Measurements from ENCODE around the gene CIZ1.

DNA sequence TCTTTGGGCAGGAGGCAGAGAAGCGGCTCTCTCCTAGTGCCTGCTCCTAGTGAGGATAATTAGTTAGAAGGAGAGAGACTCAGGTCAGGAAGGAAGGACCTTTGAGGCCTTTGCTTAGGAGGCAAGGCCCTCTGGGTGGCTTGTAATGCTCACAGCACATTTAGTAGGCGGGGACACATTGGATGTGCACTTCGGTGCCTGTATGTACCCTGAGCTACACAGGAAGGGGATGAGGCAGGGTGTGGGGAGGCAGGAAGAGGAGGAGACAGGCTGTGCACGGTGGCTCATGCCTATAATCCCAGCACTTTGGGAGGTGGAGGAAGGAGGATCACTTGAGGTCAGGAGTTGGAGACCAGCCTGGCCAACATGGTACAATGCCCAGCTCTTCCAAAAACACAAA is 49.3 kb downstream of the CIZ1 start:
- no peak for TF ChIP-seq POLR2AphosphoS5 (IDR thresholded peaks at IDR 0.05)
- TF ChIP-seq POLR2A (IDR thresholded peaks at IDR 0.05): no peak
- TF ChIP-seq, protein P1, sequence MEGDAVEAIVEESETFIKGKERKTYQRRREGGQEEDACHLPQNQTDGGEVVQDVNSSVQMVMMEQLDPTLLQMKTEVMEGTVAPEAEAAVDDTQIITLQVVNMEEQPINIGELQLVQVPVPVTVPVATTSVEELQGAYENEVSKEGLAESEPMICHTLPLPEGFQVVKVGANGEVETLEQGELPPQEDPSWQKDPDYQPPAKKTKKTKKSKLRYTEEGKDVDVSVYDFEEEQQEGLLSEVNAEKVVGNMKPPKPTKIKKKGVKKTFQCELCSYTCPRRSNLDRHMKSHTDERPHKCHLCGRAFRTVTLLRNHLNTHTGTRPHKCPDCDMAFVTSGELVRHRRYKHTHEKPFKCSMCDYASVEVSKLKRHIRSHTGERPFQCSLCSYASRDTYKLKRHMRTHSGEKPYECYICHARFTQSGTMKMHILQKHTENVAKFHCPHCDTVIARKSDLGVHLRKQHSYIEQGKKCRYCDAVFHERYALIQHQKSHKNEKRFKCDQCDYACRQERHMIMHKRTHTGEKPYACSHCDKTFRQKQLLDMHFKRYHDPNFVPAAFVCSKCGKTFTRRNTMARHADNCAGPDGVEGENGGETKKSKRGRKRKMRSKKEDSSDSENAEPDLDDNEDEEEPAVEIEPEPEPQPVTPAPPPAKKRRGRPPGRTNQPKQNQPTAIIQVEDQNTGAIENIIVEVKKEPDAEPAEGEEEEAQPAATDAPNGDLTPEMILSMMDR (IDR thresholded peaks at IDR 0.05): no peak

Data from suprapubic skin (tissue), 4 donors.